GM20431 (cell line): ENCODE results near the gene EIF4E1B.
"Not testable (repeated sequence)": the region's sequence is repeated elsewhere in the genome, so short reads cannot be mapped to it uniquely, and the experiment has no call there.

Experiments
- in situ Hi-C: fragments of 300-500 bp; cut with MseI, MboI; formaldehyde crosslinking; loops from one replicate; pipeline ENCODE4 v1.15.0; 2020; ENCODE audit warnings: low sequenced_read_pairs; ENCODE audit not compliant: unreplicated experiment

The EIF4E1B gene

GRCh38 chr5:176629853-176630680, at the start of gene EIF4E1B, which contains the start of gene SNCB:
Gene EIF4E1B (plus strand): TSS chr5:176630675. CDS start chr5:176642788, 12,113 bp downstream.
Gene SNCB (minus strand): TSS chr5:176630534. CDS start chr5:176629654, 880 bp downstream.
- in situ Hi-C loops, result no loop called here

GRCh38 chr5:176581361-176581760, 49.1 kb upstream of the EIF4E1B start:
- in situ Hi-C loops, result no loop called here

- in situ Hi-C loops, result no loop called here
These were observed 47.4 kb upstream of the EIF4E1B start for GRCh38 chr5:176583076-176583475.

GRCh38 chr5:176587398-176587797, 43.1 kb upstream of the EIF4E1B start:
- in situ Hi-C loops, result no loop called here

- in situ Hi-C loops, result no loop called here
These were observed 42.2 kb upstream of the EIF4E1B start for GRCh38 chr5:176588297-176588696.

GRCh38 chr5:176589039-176589769, 41.3 kb upstream of the EIF4E1B start:
- in situ Hi-C loops, result no loop called here

GRCh38 chr5:176590035-176590717, 40.3 kb upstream of the EIF4E1B start:
- in situ Hi-C loops, result no loop called here

- in situ Hi-C loops, result not testable (repeated sequence)
These were observed 38.8 kb upstream of the EIF4E1B start for GRCh38 chr5:176591667-176592066.

GRCh38 chr5:176592573-176592972, 37.9 kb upstream of the EIF4E1B start:
- in situ Hi-C loops, result no loop called here

GRCh38 chr5:176593273-176593869, 37.1 kb upstream of the EIF4E1B start:
- in situ Hi-C loops, result no loop called here

GRCh38 chr5:176594554-176594953, 35.9 kb upstream of the EIF4E1B start:
- in situ Hi-C loops, result no loop called here

- in situ Hi-C loops, result no loop called here
These were observed 35.0 kb upstream of the EIF4E1B start for GRCh38 chr5:176595386-176595943.

- in situ Hi-C loops, result no loop called here
These were observed 34.3 kb upstream of the EIF4E1B start for GRCh38 chr5:176596069-176596644.

GRCh38 chr5:176596689-176597416, 33.6 kb upstream of the EIF4E1B start:
- in situ Hi-C loops, result no loop called here

- in situ Hi-C loops, result no loop called here
These were observed 32.8 kb upstream of the EIF4E1B start for GRCh38 chr5:176597417-176598389.

GRCh38 chr5:176599749-176600430, 30.6 kb upstream of the EIF4E1B start:
- in situ Hi-C loops, result not testable (repeated sequence)

- in situ Hi-C loops, result no loop called here
These were observed 28.5 kb upstream of the EIF4E1B start for GRCh38 chr5:176601901-176602482.
